ENCODE data around the gene RHBDD3. TPM values are rescaled to one million over a fixed set of nuclear protein-coding genes. Genes with fewer than 3 reads are reported as not detected.
A peak's percentile ranks its signal among the peaks of the same experiment; 100 is the strongest.
"Not testable (repeated sequence)": the region's sequence is repeated elsewhere in the genome, so short reads cannot be mapped to it uniquely, and the experiment has no call there.

The RHBDD3 gene
- total and polyA plus RNA-seq, 12 donors: 12.2 to 103 (median 45.0) TPM

DNA sequence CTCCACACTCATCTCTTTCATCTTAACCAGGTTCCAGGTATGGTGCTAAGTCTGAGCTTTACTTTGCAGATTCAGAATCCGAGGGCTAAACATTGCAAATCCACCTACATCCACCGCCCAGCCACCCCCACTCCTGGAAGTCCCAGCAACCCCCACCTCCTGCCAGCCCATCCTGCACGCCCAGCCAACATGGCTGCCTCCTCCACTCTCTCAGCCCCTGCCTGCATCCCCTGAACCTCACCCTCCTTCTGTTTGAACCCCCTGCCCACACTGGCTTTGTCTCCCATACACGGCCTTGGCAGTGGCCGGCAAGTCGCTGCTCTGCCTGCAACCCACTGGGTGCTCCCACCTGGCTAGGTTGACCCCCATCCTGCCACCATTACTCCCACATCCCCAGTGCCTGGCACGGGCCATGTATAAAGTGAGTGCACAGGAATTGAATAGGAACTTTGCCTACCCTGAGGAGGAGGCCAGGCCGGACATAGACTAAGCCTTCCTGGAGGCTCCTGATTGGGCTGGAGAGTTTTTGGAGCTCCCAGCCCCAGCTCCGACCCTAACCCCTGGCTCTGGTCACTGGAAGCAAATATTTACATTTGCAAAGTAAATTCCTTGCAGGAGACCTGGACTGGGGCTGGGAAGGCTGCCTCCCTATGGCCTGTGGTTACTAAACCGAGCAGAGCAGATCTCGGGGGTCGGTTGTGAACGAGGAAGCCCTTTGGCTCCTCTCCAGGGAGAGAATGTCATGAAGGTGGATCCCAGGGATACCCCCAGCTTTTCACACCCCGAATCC is 47.7 kb downstream of the RHBDD3 start:
- no peak for DNase-seq
- no peaks in the 10 kb centered on the region for H3K36me3 ChIP-seq (replicated peaks in 1 of 2)
- peaks cover 19 to 29% of the 10 kb centered on the region in 2 donors for H3K4me1 ChIP-seq (replicated peaks in 1 of 2)
- H3K27me3 ChIP-seq: no peaks in the 10 kb centered on the region
- H3K4me3 ChIP-seq: no peak overlapping the region
- no peaks in the 10 kb centered on the region for H3K9me3 ChIP-seq (replicated peaks in 1 of 3)
- H3K27ac ChIP-seq: peak overlapping the region in 1 of 5 donors; percentile 24
- 83 to 92% (median 88%) methylated on average over 11 to 14 of the region's 14 CpGs for WGBS, 4 donors
- TF ChIP-seq CTCF (IDR thresholded peaks at IDR 0.05) (no peak), POLR2A (IDR thresholded peaks at IDR 0.05) (no peak)
- intact Hi-C loops (cut with DNase I): loop anchor here in 1 of 2 donors (5.0 kb wide), 1 partner anchor 42 kb away; no protein-coding TSS in a partner anchor

DNA sequence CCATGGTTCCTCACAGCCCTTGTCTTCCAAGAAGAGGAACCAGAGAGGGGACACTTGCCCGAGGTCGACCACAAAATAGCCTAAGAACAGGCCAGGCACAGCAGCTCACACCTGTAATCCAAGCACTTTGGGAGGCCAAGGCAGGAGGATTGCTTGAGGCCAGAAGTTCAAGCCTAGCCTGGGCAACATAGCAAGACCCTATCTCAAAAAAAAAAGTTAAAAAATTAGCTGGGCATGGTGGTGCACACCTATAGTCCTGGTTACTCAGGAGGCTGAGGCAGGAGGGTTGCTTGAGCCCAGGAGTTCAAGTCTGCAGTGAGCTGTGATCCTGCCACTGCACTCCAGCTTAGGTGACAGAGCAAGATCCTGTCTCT is 48.4 kb downstream of the RHBDD3 start:
- WGBS, 4 donors: 77 to 87% (median 82%) methylated on average over 2 of the region's 2 CpGs
- H3K4me1 ChIP-seq (replicated peaks in 1 of 2): peaks cover 13 to 22% of the 10 kb centered on the region in 2 donors
- not testable (repeated sequence) for H3K27ac ChIP-seq; H3K27me3 ChIP-seq; H3K36me3 ChIP-seq (replicated peaks in 1 of 2); DNase-seq; H3K4me3 ChIP-seq; H3K9me3 ChIP-seq (replicated peaks in 1 of 3)
- intact Hi-C loops (cut with DNase I): loop anchor here in 1 of 2 donors (5.0 kb wide), 1 partner anchor 43 kb away; no protein-coding TSS in a partner anchor

DNA sequence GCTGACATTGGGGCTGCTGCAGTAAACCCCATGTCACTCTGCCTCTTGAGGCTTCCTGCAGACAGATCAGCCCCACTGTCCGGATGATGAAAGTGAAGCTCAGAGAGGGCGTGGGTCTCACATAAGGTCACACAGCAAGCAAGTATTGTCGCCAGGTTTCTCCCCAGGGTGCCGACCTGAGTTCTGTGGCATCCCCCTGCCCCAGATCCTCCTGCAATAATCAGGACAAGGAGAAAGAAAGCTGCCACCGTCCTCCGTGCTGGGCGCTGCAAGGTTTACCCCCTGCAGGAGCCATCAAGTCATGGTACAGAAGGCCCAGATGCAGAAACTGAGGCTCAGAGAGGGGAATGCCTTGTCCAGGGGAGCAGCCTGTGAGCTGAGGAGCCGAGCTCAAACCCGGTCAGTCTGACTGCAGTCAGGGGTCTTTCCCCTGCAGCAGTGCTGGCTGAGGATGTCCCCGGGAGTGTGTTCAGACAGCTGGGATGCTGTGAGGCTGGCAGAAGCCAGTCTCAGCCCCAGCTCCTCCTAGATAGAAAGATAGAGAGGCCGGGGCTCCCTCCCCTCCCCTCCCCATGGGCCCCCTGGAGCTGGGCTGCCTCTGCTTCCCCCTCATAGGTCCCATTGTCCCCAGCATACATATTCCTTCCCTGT is 48.9 kb downstream of the RHBDD3 start:
- peak in 1 of 7 donors; percentile 10 for DNase-seq
- Histone ChIP-seq H3K36me3 (replicated peaks in 1 of 2) (no peaks in the 10 kb centered on the region), H3K27ac (peak overlapping the region in 1 of 5 donors; percentile 90), H3K9me3 (replicated peaks in 1 of 3) (no peaks in the 10 kb centered on the region), H3K4me3 (no peak overlapping the region), H3K27me3 (no peaks in the 10 kb centered on the region), H3K4me1 (replicated peaks in 1 of 2) (peaks cover 13 to 22% of the 10 kb centered on the region in 2 donors)
- intact Hi-C loops (cut with DNase I): loop anchor here in 1 of 2 donors (5.0 kb wide), 1 partner anchor 43 kb away; no protein-coding TSS in a partner anchor
- WGBS, 4 donors: 79 to 90% (median 86%) methylated on average over 5 to 11 of the region's 11 CpGs
- no peak for TF ChIP-seq CTCF (IDR thresholded peaks at IDR 0.05)
- no peak for TF ChIP-seq POLR2A (IDR thresholded peaks at IDR 0.05)

DNA sequence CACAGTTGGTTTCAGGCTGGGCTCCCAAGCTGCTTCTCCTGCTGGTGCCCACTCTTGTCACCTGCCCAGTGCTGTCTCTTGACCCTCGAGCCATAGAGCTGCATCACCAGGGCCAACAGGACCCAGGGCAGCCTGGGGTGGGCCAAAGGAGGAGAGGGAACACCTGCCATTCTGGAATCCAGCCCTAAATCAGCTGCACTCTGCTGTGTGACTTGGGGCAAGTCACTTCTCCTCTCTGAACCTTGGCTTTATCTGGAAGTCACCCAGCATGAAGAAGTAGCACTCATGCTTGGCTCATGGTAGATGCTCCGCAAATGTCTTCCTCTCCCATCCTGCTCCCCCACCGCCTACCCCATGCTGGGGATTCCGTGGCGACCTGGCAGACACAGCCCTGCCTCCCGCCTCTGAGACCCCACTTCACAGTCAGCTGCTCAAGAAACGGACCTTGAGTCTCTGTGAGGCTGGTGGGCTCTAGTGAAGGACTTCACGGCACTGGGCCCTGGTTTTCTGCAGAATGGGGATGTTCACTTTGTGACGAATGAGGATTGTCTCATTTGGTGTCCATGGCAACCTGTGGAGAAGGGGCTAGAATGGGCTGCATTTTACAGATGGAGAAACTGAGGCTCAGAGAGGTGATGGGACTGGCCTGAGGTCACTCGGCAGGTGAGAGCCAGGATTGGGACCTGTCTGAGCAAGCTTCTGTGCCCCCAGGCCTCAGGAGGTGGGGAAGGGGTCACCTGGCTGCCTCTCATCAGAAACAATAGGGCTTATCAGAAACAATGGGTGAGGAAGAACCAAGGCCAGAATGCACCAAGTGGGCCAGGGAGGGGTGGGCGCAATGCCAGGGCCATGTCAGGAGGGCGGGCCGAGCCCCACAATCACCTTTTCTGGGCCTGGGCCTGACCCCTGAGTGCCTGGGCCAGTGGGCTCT is 49.7 kb downstream of the RHBDD3 start:
- Histone ChIP-seq H3K4me1 (replicated peaks in 1 of 2) (peaks cover 13 to 22% of the 10 kb centered on the region in 2 donors), H3K4me3 (no peak overlapping the region), H3K36me3 (replicated peaks in 1 of 2) (no peaks in the 10 kb centered on the region), H3K27me3 (no peaks in the 10 kb centered on the region), H3K9me3 (replicated peaks in 1 of 3) (no peaks in the 10 kb centered on the region), H3K27ac (peak overlapping the region in 2 of 5 donors; percentile 82 to 90)
- intact Hi-C loops (cut with DNase I): loop anchor here in 1 of 2 donors (5.0 kb wide), 1 partner anchor 44 kb away; no protein-coding TSS in a partner anchor
- TF ChIP-seq POLR2A (IDR thresholded peaks at IDR 0.05) (no peak), CTCF (IDR thresholded peaks at IDR 0.05) (no peak)
- peak in 2 of 7 donors; percentile 34 to 35 for DNase-seq
- WGBS, 4 donors: 48 to 76% (median 75%) methylated on average over 3 to 13 of the region's 13 CpGs
